Endothelial cell of umbilical vein (primary cell): Measurements from ENCODE around the gene PERP. TPM values are rescaled to one million over a fixed set of nuclear protein-coding genes. Genes with fewer than 3 reads are reported as not detected.

Source experiments
- BruUV-seq: library from RNA; stranded (reverse); fragments of 400-500 nt; replicated peaks from 2 replicates; lab custom pipeline; 2021; lab: Mats Ljungman, UMichigan
- CTCF ChIA-PET: fragments of 300-600, 350-600 bp; sonication (Branson Sonifier 250); formaldehyde crosslinking; loops from one replicate; lab custom pipeline; 2021; ENCODE audit warnings: antibody characterized with exemption, inconsistent platforms; lab: Charles Lee
- POLR2A ChIA-PET: fragments of 300-600, 350-600 bp; sonication (Branson Sonifier 250); formaldehyde crosslinking; loops from one replicate; lab custom pipeline; 2021; ENCODE audit warnings: antibody characterized with exemption, inconsistent platforms; lab: Charles Lee
- DNase-seq: peaks from one replicate; pipeline ENCODE4 v3.0.0-alpha.2; 2011; ENCODE audit warnings: low read depth, low spot score
- FAIRE-seq: peaks from 2 replicates; lab custom pipeline; 2011; peaks lifted over from hg19 to GRCh38; lab: Jason Lieb, UNC
- H2AFZ ChIP-seq: 2 replicates; pipeline ENCODE4 v1.6.0; 2012; ENCODE audit warnings: low read depth, low read length, control low read depth, inconsistent platforms
- H3K27ac ChIP-seq: 2 replicates; pipeline ENCODE4 v1.5.1; 2011; ENCODE audit warnings: low read depth, mild to moderate bottlenecking, control low read depth, low read length, moderate library complexity; ENCODE audit not compliant: insufficient read depth
- H3K27me3 ChIP-seq, 2 experiments: 2 replicates each; pipeline versions ENCODE4 v1.6.0 to v1.6.1; 2011; ENCODE audit warnings: low read length in 2 of 2, mixed read lengths in 1 of 2; ENCODE audit not compliant: control insufficient read depth in 2 of 2, insufficient read depth in 2 of 2
- H3K36me3 ChIP-seq, 2 experiments: 2 replicates in 1 of 2; 3 replicates in 1 of 2; pipeline ENCODE4 v1.5.1; 2011; ENCODE audit warnings: low read length in 2 of 2, mild to moderate bottlenecking in 1 of 2, moderate library complexity in 1 of 2; ENCODE audit not compliant: control insufficient read depth in 2 of 2, insufficient read depth in 2 of 2; ENCODE audit errors: extremely low read depth in 1 of 2
- H3K4me1 ChIP-seq: 3 replicates; pipeline ENCODE4 v1.5.1; 2011; ENCODE audit warnings: mild to moderate bottlenecking, low read length; ENCODE audit not compliant: control insufficient read depth, insufficient read depth; ENCODE audit errors: extremely low read depth
- H3K4me2 ChIP-seq: 2 replicates; pipeline ENCODE4 v1.6.1; 2011; ENCODE audit warnings: low read length, control low read depth, mixed read lengths; ENCODE audit not compliant: insufficient read depth
- H3K4me3 ChIP-seq, 3 experiments: fragments of 200-600 bp in 1 of 3; sonication (generic), shearing (Covaris generic) in 1 of 3; replicated peaks in 1 of 3; 2 replicates each; pipeline ENCODE4 v1.5.1; 2011 to 2016; ENCODE audit warnings: control low read depth in 3 of 3, low read length in 3 of 3, mild to moderate bottlenecking in 2 of 3, inconsistent platforms in 1 of 3, low read depth in 1 of 3, moderate library complexity in 1 of 3; ENCODE audit not compliant: insufficient read depth in 1 of 3
- H3K79me2 ChIP-seq: 2 replicates; pipeline ENCODE4 v1.6.0; 2012; ENCODE audit warnings: low read length, inconsistent platforms; ENCODE audit not compliant: control insufficient read depth, insufficient read depth
- H3K9ac ChIP-seq: replicated peaks from 2 replicates; pipeline ENCODE3; 2011; ENCODE audit warnings: low read length, control low read depth; ENCODE audit not compliant: insufficient read depth; ENCODE audit errors: extremely low read depth
- H3K9me1 ChIP-seq: replicated peaks from 3 replicates; pipeline ENCODE4 v1.6.0; 2011; ENCODE audit warnings: mild to moderate bottlenecking, low read length; ENCODE audit not compliant: control insufficient read depth, insufficient read depth; ENCODE audit errors: extremely low read depth
- H3K9me3 ChIP-seq: replicated peaks from 2 replicates; pipeline ENCODE4 v1.5.1; 2012; ENCODE audit warnings: low read length, inconsistent platforms; ENCODE audit not compliant: control insufficient read depth, insufficient read depth
- H4K20me1 ChIP-seq: replicated peaks from 2 replicates; pipeline ENCODE3; 2011; ENCODE audit warnings: mild to moderate bottlenecking, low read length; ENCODE audit not compliant: control insufficient read depth, insufficient read depth; ENCODE audit errors: extremely low read depth
- EZH2 ChIP-seq: IDR thresholded peaks from 2 replicates; pipeline ENCODE4 v1.6.1; 2012; ENCODE audit warnings: borderline replicate concordance, low read depth, mild to moderate bottlenecking, moderate library complexity, low read length, inconsistent platforms; ENCODE audit not compliant: severe bottlenecking
- FOS ChIP-seq: IDR thresholded peaks from 2 replicates; pipeline ENCODE4 v1.6.1; 2011; ENCODE audit warnings: mild to moderate bottlenecking, low read length, moderate library complexity, borderline replicate concordance; ENCODE audit not compliant: insufficient read depth
- GATA2 ChIP-seq: IDR thresholded peaks from 2 replicates; pipeline ENCODE4 v1.7.0; 2011; ENCODE audit warnings: low read depth, mild to moderate bottlenecking, moderate library complexity, mixed read lengths, low read length; ENCODE audit not compliant: insufficient read length, insufficient read depth
- JUN ChIP-seq: IDR thresholded peaks from 2 replicates; pipeline ENCODE4 v1.6.1; 2011; ENCODE audit warnings: borderline replicate concordance, low read depth; ENCODE audit not compliant: insufficient read length, insufficient read depth
- MYC ChIP-seq: IDR thresholded peaks from one replicate; pipeline ENCODE4 v1.6.1; 2011; ENCODE audit warnings: mild to moderate bottlenecking, low read depth, low read length
- POLR2A ChIP-seq: IDR thresholded peaks from 2 replicates; pipeline ENCODE4 v1.6.1; 2012; ENCODE audit warnings: low read depth, mild to moderate bottlenecking, control low read depth, low read length
- POLR2AphosphoS5 ChIP-seq: IDR thresholded peaks from 2 replicates; pipeline ENCODE4 v1.6.1; 2012; ENCODE audit warnings: low read depth, mild to moderate bottlenecking, control low read depth, low read length, moderate library complexity; ENCODE audit not compliant: insufficient read depth
- dilution Hi-C: fragments of 300-500 bp; cut with MboI; formaldehyde crosslinking; loops from one replicate; pipeline ENCODE4 v1.15.0; 2019; ENCODE audit warnings: low sequenced_read_pairs; ENCODE audit not compliant: extremely low pct_ligation_motif_present
- intact Hi-C: fragments of 100-400 bp; cut with micrococcal nuclease; formaldehyde crosslinking; loops from one replicate; pipeline ENCODE4 v1.10.0; 2022
- polyA plus RNA-seq, 4 experiments: library from polyadenylated mRNA; depleted of rRNA in 3 of 4; stranded (reverse) in 3 of 4; unstranded in 1 of 4; fragments of >200 nt; gene quantifications; 2 replicates each; pipeline versions ENCODE4 v1.2.1 to v1.2.3, GENCODE V29; 2011 to 2012; ENCODE audit warnings: missing spikeins in 1 of 4
- total RNA-seq: library from RNA; stranded (reverse); gene quantifications from 2 replicates; pipeline ENCODE4 v1.2.3, GENCODE V29; 2021
- TF ChIP-seq, protein P1 (sequence below): IDR thresholded peaks from 2 replicates; pipeline ENCODE4 v1.6.1; 2011; ENCODE audit not compliant: insufficient read depth, insufficient read length
- TF ChIP-seq, protein P2 (sequence below), 2 donors: IDR thresholded peaks; 1 replicate in 1 of 2; 2 replicates in 1 of 2; pipeline ENCODE4 v1.5.1; 2011; ENCODE audit warnings: low read length in 2 of 2, mild to moderate bottlenecking in 2 of 2, moderate library complexity in 2 of 2, control low read depth in 1 of 2, inconsistent platforms in 1 of 2, low read depth in 1 of 2; ENCODE audit not compliant: insufficient read depth in 1 of 2; ENCODE audit errors: extremely low read depth in 1 of 2

PERP gene
- total and polyA plus RNA-seq, 2 donors (not counting 3 experiments of a cell fraction or from before 2014, with no cell fraction given): 15.7 to 27.4 TPM

DNA sequence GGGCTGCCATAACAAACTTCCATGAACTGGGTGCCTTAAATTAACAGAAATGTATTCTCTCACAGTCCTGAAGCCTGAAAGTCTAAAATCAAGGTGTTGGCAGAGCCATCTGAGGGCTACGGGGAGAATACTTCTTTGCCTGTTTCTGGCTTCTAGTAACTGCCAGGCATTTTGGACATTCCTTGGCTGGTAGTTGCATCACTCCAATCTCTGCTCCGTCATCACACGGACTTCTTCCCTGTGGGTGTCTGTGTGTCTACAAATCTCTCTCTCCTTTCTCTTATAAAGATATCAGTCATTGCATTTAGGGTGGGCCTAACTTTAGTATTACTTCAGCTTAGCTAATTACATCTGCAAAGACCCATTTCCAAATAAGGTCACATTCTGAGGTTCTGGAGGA lies 20.9 kb upstream of the PERP start:
- FAIRE-seq: no peak
- no TSS peak for BruUV-seq
- intact Hi-C loops: no loop called here

DNA sequence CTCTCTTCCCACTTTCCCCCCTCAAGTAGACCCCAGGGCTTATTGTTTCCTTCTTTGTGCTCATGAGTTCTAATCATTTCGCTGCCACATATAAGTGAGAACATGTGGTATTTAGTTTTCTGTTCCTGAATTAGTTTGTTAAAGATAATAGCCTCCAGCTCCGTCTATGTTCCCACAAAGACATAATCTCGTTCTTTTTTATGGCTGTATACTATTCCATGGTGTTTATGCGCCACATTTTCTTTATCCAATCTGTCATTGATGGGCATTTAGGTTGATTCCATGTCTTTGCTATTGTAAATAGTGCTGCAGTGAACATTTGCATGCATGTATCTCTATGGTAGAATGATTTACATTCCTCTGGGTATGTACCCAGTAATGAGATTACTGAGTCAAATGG lies 16.9 kb upstream of the PERP start:
- POLR2A ChIA-PET: no interaction called here
- TF ChIP-seq FOS: no peak
- no peak for TF ChIP-seq EZH2
- no peak for TF ChIP-seq GATA2
- TF ChIP-seq, protein P1, sequence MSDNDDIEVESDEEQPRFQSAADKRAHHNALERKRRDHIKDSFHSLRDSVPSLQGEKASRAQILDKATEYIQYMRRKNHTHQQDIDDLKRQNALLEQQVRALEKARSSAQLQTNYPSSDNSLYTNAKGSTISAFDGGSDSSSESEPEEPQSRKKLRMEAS: no peak
- TF ChIP-seq JUN: no peak
- TF ChIP-seq POLR2AphosphoS5: no peak
- TF ChIP-seq MYC: no peak
- TF ChIP-seq, protein P2, sequence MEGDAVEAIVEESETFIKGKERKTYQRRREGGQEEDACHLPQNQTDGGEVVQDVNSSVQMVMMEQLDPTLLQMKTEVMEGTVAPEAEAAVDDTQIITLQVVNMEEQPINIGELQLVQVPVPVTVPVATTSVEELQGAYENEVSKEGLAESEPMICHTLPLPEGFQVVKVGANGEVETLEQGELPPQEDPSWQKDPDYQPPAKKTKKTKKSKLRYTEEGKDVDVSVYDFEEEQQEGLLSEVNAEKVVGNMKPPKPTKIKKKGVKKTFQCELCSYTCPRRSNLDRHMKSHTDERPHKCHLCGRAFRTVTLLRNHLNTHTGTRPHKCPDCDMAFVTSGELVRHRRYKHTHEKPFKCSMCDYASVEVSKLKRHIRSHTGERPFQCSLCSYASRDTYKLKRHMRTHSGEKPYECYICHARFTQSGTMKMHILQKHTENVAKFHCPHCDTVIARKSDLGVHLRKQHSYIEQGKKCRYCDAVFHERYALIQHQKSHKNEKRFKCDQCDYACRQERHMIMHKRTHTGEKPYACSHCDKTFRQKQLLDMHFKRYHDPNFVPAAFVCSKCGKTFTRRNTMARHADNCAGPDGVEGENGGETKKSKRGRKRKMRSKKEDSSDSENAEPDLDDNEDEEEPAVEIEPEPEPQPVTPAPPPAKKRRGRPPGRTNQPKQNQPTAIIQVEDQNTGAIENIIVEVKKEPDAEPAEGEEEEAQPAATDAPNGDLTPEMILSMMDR (IDR thresholded peaks at IDR 0.05; ENCODE audit: extremely low read depth in 1 of 2, insufficient read depth in 1 of 2, low read depth in 1 of 2, low read length in 2 of 2): no peak
- H3K9me1 ChIP-seq: peaks cover 4% of the 10 kb centered on the region
- H4K20me1 ChIP-seq: no peaks in the 10 kb centered on the region
- no peaks in the 10 kb centered on the region for H3K9me3 ChIP-seq
- H3K27ac ChIP-seq: no peak overlapping the region
- FAIRE-seq (no peak), DNase-seq (no peak)
- intact Hi-C loops: no loop called here
- no TSS peak for BruUV-seq
- H3K4me1 ChIP-seq: no peaks in the 10 kb centered on the region
- no peaks in the 10 kb centered on the region for H3K79me2 ChIP-seq
- H3K4me2 ChIP-seq: no peak overlapping the region
- dilution Hi-C loops: no loop called here
- peaks cover 5 to 8% of the 10 kb centered on the region in 2 experiments for H3K27me3 ChIP-seq
- no peak overlapping the region for H3K4me3 ChIP-seq
- CTCF ChIA-PET: interaction anchor here (2.6 kb wide), 1 partner anchor 8 kb away, joined by 14 read pairs; no protein-coding TSS in a partner anchor
- no peak overlapping the region for H3K9ac ChIP-seq
- no peaks in the 10 kb centered on the region for H3K36me3 ChIP-seq
- no peak overlapping the region for H2AFZ ChIP-seq

More for the DNA sequence above, 20.9 kb upstream of the PERP start:
- ChIA-PET POLR2A (no interaction called here), CTCF (interaction anchor here (1.4 kb wide), 1 partner anchor 12 kb away, joined by 5 read pairs; no protein-coding TSS in a partner anchor)
- no peak for TF ChIP-seq POLR2A
- no peak for TF ChIP-seq EZH2
- TF ChIP-seq GATA2: no peak
- TF ChIP-seq POLR2AphosphoS5: no peak
- TF ChIP-seq FOS: no peak
- TF ChIP-seq, protein P2 (IDR thresholded peaks at IDR 0.05; ENCODE audit: extremely low read depth in 1 of 2, insufficient read depth in 1 of 2, low read depth in 1 of 2, low read length in 2 of 2): no peak
- Histone ChIP-seq H3K9me3 (no peaks in the 10 kb centered on the region), H3K9me1 (no peaks in the 10 kb centered on the region), H3K27me3 (peaks cover 0 to 4% of the 10 kb centered on the region in 2 experiments), H4K20me1 (no peaks in the 10 kb centered on the region), H3K27ac (no peak overlapping the region), H3K4me1 (no peaks in the 10 kb centered on the region), H3K36me3 (no peaks in the 10 kb centered on the region), H3K4me3 (no peak overlapping the region), H3K79me2 (no peaks in the 10 kb centered on the region), H3K9ac (no peak overlapping the region), H3K4me2 (no peak overlapping the region), H2AFZ (no peak overlapping the region)
- dilution Hi-C loops: no loop called here
- DNase-seq: no peak
